ENCODE results near the gene ZNF783.
A peak's percentile ranks its signal among the peaks of the same experiment; 100 is the strongest.

Gene ZNF783

DNA sequence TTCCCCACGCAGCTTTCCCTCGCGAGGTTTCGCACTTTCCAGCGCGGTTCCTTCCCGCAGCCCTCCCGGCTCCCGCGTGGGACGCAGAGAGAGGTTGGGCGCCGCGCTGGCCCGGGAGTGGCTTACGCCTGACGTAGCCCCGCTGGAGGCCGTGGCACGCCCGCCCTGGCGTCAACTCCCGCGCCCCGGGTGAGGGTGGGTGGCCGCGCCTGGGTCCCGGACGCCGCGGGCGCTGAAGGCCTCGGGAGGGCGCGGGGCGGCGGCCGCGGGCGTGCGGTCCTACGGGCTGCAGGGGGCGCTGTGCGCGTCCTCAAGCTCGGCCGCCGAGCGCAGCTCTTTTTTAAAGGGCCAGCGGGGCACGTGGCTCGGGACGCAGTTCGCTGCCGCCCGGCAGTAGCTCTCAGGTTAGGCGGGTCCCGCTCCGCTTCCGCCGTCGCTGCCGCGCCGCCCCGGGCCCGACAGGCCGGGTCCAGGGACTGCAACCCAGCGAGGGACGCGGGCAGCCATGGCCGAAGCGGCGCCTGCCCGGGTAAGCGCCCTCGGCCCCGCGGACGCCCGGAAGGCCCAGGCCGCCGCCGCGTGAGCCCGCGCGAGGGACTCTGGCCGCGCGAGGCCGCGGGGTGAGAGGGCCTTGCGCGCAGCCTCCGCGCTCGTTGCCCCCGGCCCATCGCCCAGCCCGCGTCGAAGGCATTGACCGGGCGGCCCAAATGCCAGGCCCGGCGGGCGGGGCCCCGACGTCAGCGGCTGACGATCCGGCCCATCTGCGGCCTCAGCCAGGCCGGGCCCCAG is at the start of gene ZNF783:
Gene ZNF783 (plus strand): TSS at position 368 of the 789 bp plus-strand sequence. CDS start 138 bp downstream, at position 506.
- TF ChIP-seq, protein P1, sequence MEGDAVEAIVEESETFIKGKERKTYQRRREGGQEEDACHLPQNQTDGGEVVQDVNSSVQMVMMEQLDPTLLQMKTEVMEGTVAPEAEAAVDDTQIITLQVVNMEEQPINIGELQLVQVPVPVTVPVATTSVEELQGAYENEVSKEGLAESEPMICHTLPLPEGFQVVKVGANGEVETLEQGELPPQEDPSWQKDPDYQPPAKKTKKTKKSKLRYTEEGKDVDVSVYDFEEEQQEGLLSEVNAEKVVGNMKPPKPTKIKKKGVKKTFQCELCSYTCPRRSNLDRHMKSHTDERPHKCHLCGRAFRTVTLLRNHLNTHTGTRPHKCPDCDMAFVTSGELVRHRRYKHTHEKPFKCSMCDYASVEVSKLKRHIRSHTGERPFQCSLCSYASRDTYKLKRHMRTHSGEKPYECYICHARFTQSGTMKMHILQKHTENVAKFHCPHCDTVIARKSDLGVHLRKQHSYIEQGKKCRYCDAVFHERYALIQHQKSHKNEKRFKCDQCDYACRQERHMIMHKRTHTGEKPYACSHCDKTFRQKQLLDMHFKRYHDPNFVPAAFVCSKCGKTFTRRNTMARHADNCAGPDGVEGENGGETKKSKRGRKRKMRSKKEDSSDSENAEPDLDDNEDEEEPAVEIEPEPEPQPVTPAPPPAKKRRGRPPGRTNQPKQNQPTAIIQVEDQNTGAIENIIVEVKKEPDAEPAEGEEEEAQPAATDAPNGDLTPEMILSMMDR (IDR thresholded peaks at IDR 0.05; ENCODE audit: low read length, missing control alignments), result peak; percentile 28
- peak; percentile 92 for DNase-seq (ENCODE audit: low read depth)

DNA sequence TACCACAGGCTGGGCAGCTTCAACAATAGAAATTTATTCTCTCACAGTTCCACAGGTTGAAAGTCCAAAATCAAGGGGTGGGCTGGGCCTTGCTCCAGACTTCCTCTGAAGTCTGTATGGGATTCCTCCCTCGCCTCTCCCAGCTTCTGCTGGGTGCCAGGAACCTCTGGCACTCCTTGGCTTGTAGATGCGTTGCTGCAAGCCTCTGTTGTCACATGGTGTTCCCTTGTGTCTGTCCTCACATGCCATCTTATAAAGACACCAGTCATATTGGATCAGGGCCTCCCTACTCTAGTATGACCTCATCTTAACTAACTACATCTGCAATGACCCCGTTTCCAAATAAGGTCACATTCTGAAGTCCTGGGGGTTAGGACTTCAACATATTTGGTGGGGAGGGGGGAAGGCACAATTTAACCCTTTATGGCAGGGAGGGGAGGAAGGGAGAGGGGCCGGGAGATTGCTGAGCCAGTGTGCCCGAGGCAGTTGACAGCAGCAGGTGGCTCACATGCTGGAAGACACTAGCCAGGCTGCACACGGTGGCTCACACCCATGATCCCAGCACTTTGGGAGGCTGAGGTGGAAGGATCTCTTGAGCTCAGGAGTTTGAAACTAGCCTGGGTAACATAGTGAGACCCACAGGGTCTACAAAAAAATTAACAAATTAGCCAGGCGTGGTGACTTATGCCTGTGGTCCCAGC is 47.8 kb upstream of the ZNF783 start:
- TF ChIP-seq, protein P1 (IDR thresholded peaks at IDR 0.05; ENCODE audit: low read length, missing control alignments), result no peak
- no peak overlapping the region for H3K4me3 ChIP-seq (replicated peaks; ENCODE audit: low read depth, low read length)
- no peak for DNase-seq (ENCODE audit: low read depth)

More for the DNA sequence above, at the start of gene ZNF783:
- peak within 1 kb of the TSS; percentile 58 for H3K4me3 ChIP-seq (replicated peaks; ENCODE audit: low read depth, low read length)

DNA sequence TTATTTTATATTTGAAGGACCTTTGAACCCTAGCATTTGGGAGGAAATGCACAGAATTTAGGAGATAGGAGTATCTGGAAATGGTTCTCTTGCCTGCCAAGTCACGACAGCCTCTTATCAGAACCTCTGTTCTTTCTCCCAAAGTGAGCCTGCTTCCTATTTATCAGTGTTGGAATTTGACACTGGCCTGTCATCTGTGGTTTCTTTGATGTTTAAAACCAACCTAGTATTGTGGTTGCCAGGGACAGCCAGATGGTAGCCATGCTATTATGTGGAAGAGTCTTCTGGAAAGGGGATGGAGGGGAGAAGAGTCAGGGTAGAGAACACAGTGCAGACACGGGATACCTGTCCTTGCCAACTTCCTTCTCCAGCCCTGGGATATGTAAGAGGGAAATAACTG is 45.6 kb upstream of the ZNF783 start:
- TF ChIP-seq, protein P1 (IDR thresholded peaks at IDR 0.05; ENCODE audit: low read length, missing control alignments), result no peak
- DNase-seq (ENCODE audit: low read depth), result no peak
- no peak overlapping the region for H3K4me3 ChIP-seq (replicated peaks; ENCODE audit: low read depth, low read length)

DNA sequence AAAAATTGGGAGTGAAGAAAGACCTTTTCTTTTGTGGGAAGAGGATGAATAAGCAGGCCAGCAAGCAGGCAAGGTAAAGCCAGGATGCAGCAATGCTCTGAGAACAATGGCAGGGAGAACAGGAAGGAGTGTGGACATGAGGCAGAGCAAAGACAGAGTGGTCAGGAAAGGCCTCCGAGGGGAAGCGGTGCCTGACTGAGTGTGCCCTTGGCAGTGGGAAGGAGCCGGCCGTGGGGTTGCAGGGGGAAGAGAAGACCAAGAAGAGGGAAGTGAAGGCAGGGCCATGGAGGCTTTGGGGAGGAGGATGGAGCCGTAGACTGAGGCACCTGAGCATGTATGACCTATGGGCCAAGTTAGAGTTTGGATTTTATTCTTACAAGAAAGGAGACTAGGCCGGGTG is 44.4 kb upstream of the ZNF783 start:
- peak; percentile 27 for DNase-seq (ENCODE audit: low read depth)
- H3K4me3 ChIP-seq (replicated peaks; ENCODE audit: low read depth, low read length), result no peak overlapping the region
- TF ChIP-seq, protein P1 (IDR thresholded peaks at IDR 0.05; ENCODE audit: low read length, missing control alignments), result no peak

DNA sequence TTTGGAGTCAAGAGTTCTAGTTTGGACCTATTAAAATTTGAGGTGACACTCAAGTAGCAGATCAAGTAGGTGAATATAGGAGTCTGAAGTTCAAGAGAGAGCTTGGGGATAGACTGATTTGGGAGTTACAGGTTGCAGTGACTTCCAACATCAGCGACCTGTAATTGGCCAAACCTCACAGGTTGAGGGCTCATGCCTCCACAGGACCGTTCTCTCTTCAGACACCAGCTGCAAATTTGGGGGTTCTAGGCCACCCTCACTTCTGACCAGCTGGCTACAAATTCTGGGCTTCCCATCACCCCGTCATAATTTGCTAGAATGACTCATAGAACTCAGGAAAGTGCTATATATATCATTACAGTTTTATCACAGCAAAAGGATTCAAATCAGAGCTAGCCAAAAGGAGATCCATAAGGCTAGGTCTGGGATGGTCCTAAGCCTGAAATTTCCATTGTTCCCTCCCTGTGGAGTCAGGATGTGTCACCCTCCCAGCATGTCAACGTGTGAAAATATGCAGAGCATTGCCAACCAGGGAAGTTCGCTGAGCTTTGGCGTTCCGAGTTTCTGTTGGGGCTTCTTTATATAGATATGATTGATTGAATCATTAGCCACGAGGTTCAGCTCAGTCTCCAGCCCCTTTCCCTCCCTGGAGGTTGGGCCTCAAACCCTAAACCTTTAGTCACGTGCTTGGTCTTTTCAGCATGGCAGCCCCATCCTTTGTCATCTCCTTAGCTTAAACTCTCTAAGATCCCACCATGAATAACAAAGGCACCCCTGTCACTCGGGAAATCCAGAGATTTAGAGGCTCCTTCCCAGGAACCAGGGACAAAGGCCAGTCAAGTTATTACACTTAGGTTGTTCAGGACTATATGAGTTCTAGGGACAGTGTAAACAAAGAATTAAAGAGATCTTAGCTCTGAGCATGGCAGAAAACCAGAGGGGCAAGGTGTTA is 43.3 kb upstream of the ZNF783 start:
- no peak for DNase-seq (ENCODE audit: low read depth)
- no peak overlapping the region for H3K4me3 ChIP-seq (replicated peaks; ENCODE audit: low read depth, low read length)
- TF ChIP-seq, protein P1 (IDR thresholded peaks at IDR 0.05; ENCODE audit: low read length, missing control alignments), result no peak

DNA sequence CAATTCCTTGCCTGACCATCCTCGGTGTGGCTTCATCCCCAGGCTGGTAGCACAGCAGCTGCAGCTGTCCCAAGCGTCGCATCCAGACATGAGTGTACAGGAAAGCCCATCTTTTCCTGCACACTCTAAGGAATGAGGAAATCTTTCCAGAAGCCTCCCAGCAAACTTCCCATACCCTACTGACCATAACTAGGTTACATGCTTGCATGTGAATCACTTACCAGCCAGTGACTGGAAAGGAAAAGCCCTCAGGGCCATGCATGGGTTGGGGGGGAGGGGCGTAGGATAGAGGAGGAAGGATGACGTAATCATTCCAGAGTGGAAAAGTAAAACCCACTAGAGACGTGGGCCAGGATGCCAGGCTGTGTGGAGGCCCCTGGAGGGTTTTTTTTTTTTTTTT is 41.5 kb upstream of the ZNF783 start:
- DNase-seq (ENCODE audit: low read depth), result peak; percentile 51
- TF ChIP-seq, protein P1 (IDR thresholded peaks at IDR 0.05; ENCODE audit: low read length, missing control alignments), result no peak

More for the DNA sequence above, 41.5 kb upstream of the ZNF783 start:
- H3K4me3 ChIP-seq (replicated peaks; ENCODE audit: low read depth, low read length), result no peak overlapping the region

All from fibroblast of pulmonary artery (primary cell).